Measurements from ENCODE around the gene STARD8.
"Not testable (repeated sequence)": the region's sequence is repeated elsewhere in the genome, so short reads cannot be mapped to it uniquely, and the experiment has no call there.

Gene STARD8

GRCh38 chrX:68658530-68658929 is 11.1 kb downstream of the STARD8 start:
- no peak for DNase-seq

- no peak for DNase-seq
Measured at GRCh38 chrX:68659385-68659784, 11.9 kb downstream of the STARD8 start.

GRCh38 chrX:68659786-68660185 is 12.3 kb downstream of the STARD8 start:
- no peak for DNase-seq

GRCh38 chrX:68660746-68661145 is 13.3 kb downstream of the STARD8 start:
- no peak for DNase-seq

GRCh38 chrX:68665502-68665901 is 18.0 kb downstream of the STARD8 start:
- DNase-seq = no peak

- DNase-seq = no peak
Measured at GRCh38 chrX:68666580-68666979, 19.1 kb downstream of the STARD8 start.

- no peak for DNase-seq
Measured at GRCh38 chrX:68669094-68669860, 21.8 kb downstream of the STARD8 start.

- DNase-seq = no peak
Measured at GRCh38 chrX:68669871-68670270, 22.4 kb downstream of the STARD8 start.

GRCh38 chrX:68671221-68671620 is 23.8 kb downstream of the STARD8 start:
- no peak for DNase-seq

GRCh38 chrX:68672581-68673318 is 25.3 kb downstream of the STARD8 start:
- DNase-seq = no peak

GRCh38 chrX:68675571-68675970 is 28.1 kb downstream of the STARD8 start:
- no peak for DNase-seq

GRCh38 chrX:68676335-68676734 is 28.9 kb downstream of the STARD8 start:
- DNase-seq = no peak

GRCh38 chrX:68677998-68678397 is 30.5 kb downstream of the STARD8 start:
- DNase-seq = no peak

GRCh38 chrX:68681443-68681941 is 34.0 kb downstream of the STARD8 start:
- DNase-seq = no peak

- no peak for DNase-seq
Measured at GRCh38 chrX:68682790-68683189, 35.3 kb downstream of the STARD8 start.

- DNase-seq = no peak
Measured at GRCh38 chrX:68683580-68683979, 36.1 kb downstream of the STARD8 start.

- no peak for DNase-seq
Measured at GRCh38 chrX:68684291-68684918, 36.9 kb downstream of the STARD8 start.

- no peak for DNase-seq
Measured at GRCh38 chrX:68684919-68685304, 37.4 kb downstream of the STARD8 start.

GRCh38 chrX:68685685-68686084 is 38.2 kb downstream of the STARD8 start:
- no peak for DNase-seq

GRCh38 chrX:68686097-68686977 is 38.9 kb downstream of the STARD8 start:
- peak; percentile 64 for DNase-seq

- not testable (repeated sequence) for DNase-seq
Measured at GRCh38 chrX:68688931-68689330, 41.5 kb downstream of the STARD8 start.

GRCh38 chrX:68690936-68691501 is 43.6 kb downstream of the STARD8 start:
- no peak for DNase-seq

All from activated effector memory CD4-positive, alpha-beta T cell treated with anti-CD3 and anti-CD28 coated beads, Interleukin-2, amount 50 U/mL, for 16 hours (primary cell).